H1 (cell line): ENCODE data around the gene RGL1.

ENCODE experiments used
- CHD7 ChIP-seq: fragments of 300-600 bp; sonication (generic); IDR thresholded peaks from 2 replicates; pipeline ENCODE4 v1.7.1; 2012; ENCODE audit warnings: low read length, moderate library complexity, mild to moderate bottlenecking, inconsistent platforms; ENCODE audit not compliant: insufficient replicate concordance
- CTCF ChIP-seq, 3 experiments: IDR thresholded peaks; 1 replicate in 2 of 3; 2 replicates in 1 of 3; pipeline versions ENCODE4 v1.5.1 to v1.6.1; 2011; ENCODE audit warnings: low read length in 3 of 3, mild to moderate bottlenecking in 3 of 3, inconsistent platforms in 2 of 3, low read depth in 1 of 3, moderate library complexity in 1 of 3; ENCODE audit not compliant: insufficient read depth in 1 of 3; ENCODE audit errors: control extremely low read depth in 1 of 3
- EZH2 ChIP-seq: fragments of 200-600 bp; sonication (generic); IDR thresholded peaks from 2 replicates; pipeline ENCODE4 v1.7.1; 2012; ENCODE audit warnings: low read depth, mild to moderate bottlenecking, moderate library complexity, low read length, inconsistent platforms; ENCODE audit not compliant: severe bottlenecking
- HDAC6 ChIP-seq: IDR thresholded peaks from one replicate; pipeline ENCODE4 v1.7.1; 2012; ENCODE audit warnings: low read depth, mild to moderate bottlenecking, inconsistent platforms, low read length, moderate library complexity
- POLR2A ChIP-seq, 2 experiments: IDR thresholded peaks; 1 replicate in 1 of 2; 2 replicates in 1 of 2; pipeline ENCODE4 v1.6.1; 2011; ENCODE audit warnings: low read depth in 2 of 2, low read length in 2 of 2, mild to moderate bottlenecking in 2 of 2; ENCODE audit errors: control extremely low read depth in 1 of 2
- RAD21 ChIP-seq, 2 experiments: IDR thresholded peaks in 1 of 2; conservative IDR thresholded peaks in 1 of 2; 2 replicates each; pipeline ENCODE4 v1.6.1; 2011; ENCODE audit warnings: low read depth in 2 of 2, low read length in 2 of 2, improper control_type of control experiment in 1 of 2, inconsistent platforms in 1 of 2, mild to moderate bottlenecking in 1 of 2, moderate library complexity in 1 of 2
- RFX5 ChIP-seq: IDR thresholded peaks from 2 replicates; pipeline ENCODE4 v1.6.1; 2011; ENCODE audit warnings: low read depth, low read length, improper control_type of control experiment, borderline replicate concordance
- RNF2 ChIP-seq: fragments of 200-900, 300-1000 bp; sonication (generic); IDR thresholded peaks from 2 replicates; pipeline ENCODE4 v1.7.1; 2016; ENCODE audit warnings: borderline replicate concordance, low read depth, mild to moderate bottlenecking, antibody characterized with exemption, low read length; ENCODE audit not compliant: poor library complexity, severe bottlenecking; ENCODE audit errors: missing control alignments
- SIN3A ChIP-seq, 2 experiments: IDR thresholded peaks in 1 of 2; conservative IDR thresholded peaks in 1 of 2; 2 replicates each; pipeline ENCODE4 v1.6.1; 2011 to 2012; ENCODE audit warnings: low read length in 2 of 2, improper control_type of control experiment in 1 of 2, low read depth in 1 of 2, mild to moderate bottlenecking in 1 of 2
- TCF12 ChIP-seq: IDR thresholded peaks from 2 replicates; pipeline ENCODE4 v1.6.1; 2011; ENCODE audit warnings: low read depth, mild to moderate bottlenecking, low read length
- YY1 ChIP-seq: IDR thresholded peaks from 2 replicates; pipeline ENCODE4 v1.6.1; 2011; ENCODE audit warnings: low read depth, mild to moderate bottlenecking, low read length
- ZNF274 ChIP-seq: IDR thresholded peaks from 2 replicates; pipeline ENCODE4 v1.7.0; 2012; ENCODE audit warnings: low read length, borderline replicate concordance; ENCODE audit errors: extremely low read depth

GRCh38 chr1:183883623-183884022 lies 78.7 kb downstream of the RGL1 start:
- TF ChIP-seq TCF12 (no peak), EZH2 (no peak), RFX5 (no peak), CTCF (IDR thresholded peaks at IDR 0.05; ENCODE audit: control extremely low read depth in 1 of 3, insufficient read depth in 1 of 3, low read depth in 1 of 3, low read length in 3 of 3) (no peak), YY1 (no peak), SIN3A (conservative IDR thresholded peaks at IDR 0.05 in 1 of 2, IDR thresholded peaks at IDR 0.05 in 1 of 2; ENCODE audit: low read depth in 1 of 2, low read length in 2 of 2) (no peak), RNF2 (no peak), RAD21 (IDR thresholded peaks at IDR 0.05 in 1 of 2, conservative IDR thresholded peaks at IDR 0.05 in 1 of 2; ENCODE audit: low read depth in 2 of 2, low read length in 2 of 2) (no peak), HDAC6 (no peak), POLR2A (IDR thresholded peaks at IDR 0.05; ENCODE audit: control extremely low read depth in 1 of 2, low read depth in 2 of 2, low read length in 2 of 2) (no peak), ZNF274 (no peak), CHD7 (no peak)
